AML-193 (cell line): ENCODE results near the gene C5orf58.
"Not testable (repeated sequence)": the region's sequence is repeated elsewhere in the genome, so short reads cannot be mapped to it uniquely, and the experiment has no call there.

Source experiments
- DNase-seq, 2 experiments: peaks; one replicate each; lab custom pipeline; 2025; lab: John Stamatoyannopoulos, UW

The C5orf58 gene

DNA sequence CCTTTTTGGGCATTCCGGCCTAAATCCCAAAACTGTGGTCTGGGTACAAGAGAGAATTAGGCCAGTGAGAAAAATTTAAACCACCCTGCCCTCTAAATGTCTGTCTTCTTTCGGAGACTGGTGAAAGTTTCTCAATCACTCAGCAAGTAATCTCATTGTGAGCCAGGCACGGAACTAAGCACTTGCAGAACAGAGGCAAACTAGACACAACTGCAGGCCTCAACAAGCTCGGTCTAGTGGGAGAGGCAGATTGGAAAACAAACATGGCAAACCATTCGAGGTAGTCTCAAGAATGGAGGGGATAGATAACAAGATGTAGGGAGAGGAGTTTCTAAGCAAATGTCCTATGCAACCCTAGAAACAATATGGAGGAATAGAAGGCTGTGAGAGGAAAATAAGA lies 8.9 kb upstream of the C5orf58 start:
- no peak for DNase-seq

GRCh38 chr5:170225326-170226128 lies 7.3 kb upstream of the C5orf58 start:
- DNase-seq: peak; percentile 59 to 68

- no peak for DNase-seq
Measured at GRCh38 chr5:170226129-170226615, 6.6 kb upstream of the C5orf58 start.

DNA sequence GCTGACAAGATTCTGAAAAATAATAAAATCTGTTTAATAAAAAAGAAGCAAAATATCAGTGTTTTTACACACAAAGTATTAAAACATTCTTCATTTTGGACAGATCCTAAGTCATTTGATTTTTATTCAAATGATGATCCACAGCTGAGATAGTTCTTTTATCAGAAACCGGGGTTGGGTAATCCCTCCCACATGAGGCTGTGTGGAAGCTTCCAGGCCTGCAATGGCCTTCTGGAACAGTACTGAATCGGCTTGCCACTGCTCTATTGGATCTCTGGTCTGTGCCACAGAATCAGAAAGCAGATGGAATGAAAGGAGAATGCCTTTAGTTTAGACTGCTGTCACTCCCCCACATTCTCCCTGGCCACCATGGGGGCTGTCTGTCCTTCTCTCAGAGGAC lies 6.1 kb upstream of the C5orf58 start:
- no peak for DNase-seq

DNA sequence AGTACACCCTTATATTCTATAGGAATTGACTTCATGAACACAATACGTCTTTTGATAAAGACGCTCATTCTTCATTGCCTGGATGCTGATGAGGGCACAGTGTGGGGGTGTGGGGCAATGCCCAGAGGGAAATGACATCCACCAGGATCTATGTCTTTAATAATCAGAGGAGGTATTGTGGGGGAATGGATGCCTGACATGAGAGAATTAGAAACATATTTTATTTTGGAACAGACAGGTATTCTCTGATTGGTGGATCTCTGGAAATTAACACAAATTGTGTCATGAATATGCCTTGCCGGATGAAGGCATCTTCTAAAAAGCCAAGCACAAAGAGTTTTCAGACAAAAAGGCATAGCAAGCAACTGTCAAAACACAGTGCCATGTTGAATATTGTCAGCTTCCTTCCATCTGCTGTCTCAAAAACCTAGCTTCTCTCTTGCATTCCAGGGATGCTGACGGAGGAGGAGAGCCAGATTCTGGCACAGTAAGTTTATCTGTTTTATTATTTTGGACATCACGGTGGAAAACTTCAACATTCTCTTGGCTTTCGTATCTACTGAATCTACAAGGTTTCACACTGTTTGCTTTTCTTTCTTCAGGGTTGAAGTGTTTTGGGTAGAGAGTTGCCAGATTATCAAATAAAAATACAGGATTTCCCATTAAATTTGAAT lies 3.9 kb upstream of the C5orf58 start:
- no peak for DNase-seq

DNA sequence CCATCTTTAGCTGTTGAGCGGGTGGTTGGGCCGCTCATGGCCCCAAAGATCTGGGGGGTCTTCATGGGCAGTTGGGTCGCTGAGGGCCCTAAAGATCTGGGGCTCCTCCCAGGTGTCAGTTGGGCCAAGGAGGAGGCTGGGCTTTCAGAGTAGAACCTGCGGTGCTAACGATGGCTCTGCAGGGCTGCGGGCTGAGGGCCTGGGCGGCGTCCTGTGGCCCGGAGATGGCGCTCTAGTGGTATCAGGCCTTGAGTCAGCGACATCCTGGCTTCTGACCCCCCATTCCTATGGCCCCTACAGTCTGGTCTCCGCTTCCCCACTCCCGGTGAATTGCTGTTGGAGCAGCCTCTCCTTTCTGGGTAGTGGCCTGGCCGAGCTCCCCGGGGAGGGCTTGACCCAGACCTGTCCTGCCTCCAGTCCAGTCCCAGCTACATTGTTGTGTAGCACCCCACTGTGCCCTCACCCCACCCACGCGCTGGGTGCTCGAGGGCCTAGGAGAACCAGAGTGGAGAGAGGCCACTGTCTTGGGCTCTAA lies 640 bp downstream of the C5orf58 start:
- no peak for DNase-seq

- DNase-seq: no peak
Measured at GRCh38 chr5:170235876-170236864, 3.4 kb downstream of the C5orf58 start.

DNA sequence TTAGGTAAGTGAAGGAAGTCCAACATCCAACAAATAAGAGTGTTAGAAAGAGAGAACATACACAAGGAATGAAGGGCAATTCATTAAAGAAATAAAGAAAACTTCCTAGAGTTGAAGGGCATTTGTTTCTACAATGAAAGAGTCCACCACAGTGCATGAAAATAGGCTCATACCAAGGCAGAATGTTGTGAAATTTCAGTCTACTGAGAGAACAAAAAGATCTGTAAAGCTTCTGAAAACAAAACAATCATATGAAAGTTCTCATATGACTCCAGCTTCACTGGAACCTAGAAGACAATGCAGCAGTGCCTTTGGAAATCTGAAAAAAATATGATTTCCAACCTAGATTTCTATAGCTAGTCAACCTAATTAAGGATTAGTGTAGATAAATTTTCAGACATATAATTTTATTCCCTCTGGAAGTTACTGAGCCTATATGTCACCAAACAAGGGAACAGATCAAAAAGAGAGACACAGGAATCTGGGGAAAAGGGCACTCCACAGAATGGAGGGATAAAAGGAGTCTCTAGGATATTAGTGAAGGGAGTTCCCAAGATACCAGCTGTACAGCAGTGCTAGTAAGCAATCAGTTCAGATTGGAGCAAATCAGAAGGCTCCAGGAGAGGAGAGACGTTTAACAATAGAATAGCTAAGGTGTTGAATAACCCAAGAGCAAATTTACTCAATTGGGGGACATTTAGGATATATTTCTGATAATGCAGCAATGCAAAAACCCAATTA lies 5.8 kb downstream of the C5orf58 start:
- DNase-seq: no peak

DNA sequence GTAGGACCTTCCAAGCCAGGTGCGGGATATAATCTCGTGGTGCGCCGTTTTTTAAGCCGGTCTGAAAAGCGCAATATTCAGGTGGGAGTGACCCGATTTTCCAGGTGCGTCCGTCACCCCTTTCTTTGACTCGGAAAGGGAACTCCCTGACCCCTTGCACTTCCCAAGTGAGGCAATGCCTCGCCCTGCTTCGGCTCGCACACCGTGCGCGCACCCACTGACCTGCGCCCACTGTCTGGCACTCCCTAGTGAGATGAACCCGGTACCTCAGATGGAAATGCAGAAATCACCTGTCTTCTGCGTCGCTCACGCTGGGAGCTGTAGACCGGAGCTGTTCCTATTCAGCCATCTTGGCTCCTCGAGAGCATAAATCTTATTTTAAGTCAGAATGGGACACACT lies 12.7 kb downstream of the C5orf58 start:
- DNase-seq: not testable (repeated sequence)

- no peak for DNase-seq
Measured at GRCh38 chr5:170246126-170246870, 13.5 kb downstream of the C5orf58 start.

DNA sequence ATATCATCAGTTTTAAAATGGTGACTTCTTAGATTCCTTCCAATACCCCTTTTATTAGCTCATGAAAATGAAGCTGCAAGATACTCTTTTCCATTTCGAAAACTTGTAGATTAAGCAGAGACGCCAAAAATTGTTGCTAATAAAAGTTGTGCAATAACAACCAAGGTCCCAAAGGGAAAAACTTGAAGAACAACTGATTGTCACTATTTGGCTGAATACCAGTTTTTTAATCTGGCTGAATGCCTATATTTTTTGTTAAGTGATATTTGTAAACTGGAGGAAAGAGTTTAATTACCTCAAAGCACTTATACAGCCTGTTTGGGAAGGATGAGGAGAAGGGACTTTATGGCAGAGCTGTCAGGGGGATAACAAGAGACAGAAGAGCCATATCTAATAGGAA lies 14.6 kb downstream of the C5orf58 start:
- no peak for DNase-seq

DNA sequence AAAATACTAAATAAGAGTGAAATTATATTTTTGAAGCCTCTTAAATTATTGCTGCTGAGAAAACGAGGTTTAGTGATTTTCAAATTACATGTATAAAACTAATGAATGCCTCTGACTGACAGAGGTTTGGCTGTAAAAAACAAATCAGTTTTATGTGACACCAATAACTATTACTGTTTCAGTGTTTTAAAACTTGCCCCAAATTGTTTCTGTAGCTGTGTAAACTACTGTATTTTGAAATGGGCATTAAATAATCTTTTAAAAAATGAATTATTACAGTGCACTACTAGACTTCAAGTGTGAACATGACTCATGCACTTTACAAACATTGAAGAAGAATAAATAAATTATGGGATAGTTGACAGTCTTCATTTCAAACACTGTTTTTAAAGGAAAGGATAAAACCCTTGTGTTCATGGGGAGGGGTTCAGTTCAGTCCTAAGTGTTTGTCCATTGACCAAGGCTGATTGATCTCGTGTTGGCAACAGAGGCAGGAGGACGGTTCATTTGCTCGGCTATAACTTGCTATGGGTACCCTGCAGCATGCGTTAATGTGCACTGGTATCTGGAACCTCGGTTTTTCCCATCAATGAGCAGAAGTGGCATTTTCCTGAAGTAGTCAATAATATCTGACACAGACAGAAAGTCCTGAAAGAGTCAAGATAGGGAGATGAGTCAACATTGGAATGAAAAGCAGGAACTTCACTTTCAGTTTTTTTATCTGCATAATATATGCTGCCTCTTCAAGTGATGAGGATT lies 15.6 kb downstream of the C5orf58 start:
- no peak for DNase-seq

GRCh38 chr5:170248931-170249227 lies 16.1 kb downstream of the C5orf58 start:
- DNase-seq: not testable (repeated sequence)

DNA sequence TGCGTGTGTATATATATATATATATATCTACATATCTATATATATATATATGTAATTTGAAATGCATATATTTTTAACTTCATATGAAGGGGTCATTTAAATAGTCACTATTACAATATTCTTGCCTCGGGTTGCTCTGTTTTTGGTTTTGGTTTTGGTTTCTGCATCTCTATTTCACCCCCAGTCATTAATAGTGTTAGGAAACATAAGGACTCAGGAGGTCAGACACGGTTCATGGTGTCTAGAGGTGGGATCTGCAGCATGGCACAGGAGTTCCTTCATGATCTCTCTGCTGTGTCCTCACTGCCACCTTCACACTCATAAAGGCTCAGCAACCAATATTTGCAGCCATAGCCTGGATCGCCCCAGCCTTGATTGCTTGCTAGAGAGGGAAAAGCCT lies 16.6 kb downstream of the C5orf58 start:
- no peak for DNase-seq

- DNase-seq: no peak
Measured at GRCh38 chr5:170250810-170251317, 18.1 kb downstream of the C5orf58 start.

DNA sequence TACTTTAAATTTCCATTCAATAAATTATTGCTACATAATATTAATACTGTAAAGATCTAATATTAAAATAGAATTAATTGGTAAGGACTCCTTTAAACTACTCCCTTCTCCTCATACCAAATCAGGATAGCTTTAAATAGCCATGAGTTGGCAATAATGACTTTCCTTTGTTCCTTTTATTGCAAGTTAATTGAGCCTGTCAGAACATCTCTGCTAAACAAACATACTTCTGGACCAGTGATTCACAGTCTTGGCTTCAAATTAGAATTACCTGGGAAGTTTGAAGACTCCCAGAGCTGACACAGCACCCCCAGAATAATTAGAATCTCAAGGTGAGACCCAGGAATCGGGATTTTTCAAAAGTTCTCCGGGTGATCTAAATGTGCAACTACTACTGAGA lies 18.7 kb downstream of the C5orf58 start:
- no peak for DNase-seq

DNA sequence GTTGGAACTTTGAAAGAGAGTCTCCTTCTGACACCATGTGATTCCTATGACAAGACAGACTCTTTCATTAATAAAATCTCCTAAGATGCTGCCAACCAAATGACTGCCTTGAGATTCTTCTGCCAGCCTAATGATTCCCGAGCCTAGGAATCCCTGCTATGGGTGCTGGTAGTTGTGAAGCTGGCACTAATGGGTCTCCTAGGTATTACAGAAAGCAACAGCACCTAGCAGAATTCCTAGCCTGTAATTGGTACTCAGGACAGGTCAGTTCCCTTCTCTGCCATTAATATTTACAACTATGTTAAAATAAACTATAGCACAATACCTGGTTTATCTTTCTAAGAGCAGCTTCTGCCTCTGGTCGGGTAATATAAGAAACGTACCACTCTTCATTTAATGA lies 19.3 kb downstream of the C5orf58 start:
- DNase-seq: no peak

GRCh38 chr5:170252720-170253350 lies 20.1 kb downstream of the C5orf58 start:
- DNase-seq: no peak

DNA sequence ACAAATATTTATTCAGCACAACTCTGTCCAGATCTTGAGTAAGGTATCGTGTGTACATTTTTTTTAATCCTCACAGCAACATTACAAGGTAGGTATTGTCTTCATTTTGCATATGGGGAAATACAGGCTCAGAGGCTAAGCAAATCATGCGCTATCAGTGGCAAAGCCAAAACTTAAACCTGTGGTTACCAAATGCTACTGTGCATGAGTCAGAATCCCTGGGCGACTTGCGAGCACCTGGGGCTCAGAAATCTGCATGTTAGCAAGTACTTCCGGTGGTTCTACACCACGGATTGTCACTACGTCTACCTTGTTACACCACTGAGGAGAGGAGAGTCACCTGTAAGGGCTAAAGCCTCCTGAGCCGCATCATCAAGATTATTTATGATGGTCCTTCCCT lies 21.3 kb downstream of the C5orf58 start:
- DNase-seq: no peak
